Choroid plexus epithelial cell (primary cell): ENCODE measurements around the gene MYH10.

Experiments used
- DNase-seq: peaks from one replicate; pipeline ENCODE4 v3.0.0-alpha.2; 2010; ENCODE audit warnings: low read depth
- H3K4me3 ChIP-seq: 2 replicates; pipeline ENCODE4 v1.5.1; 2011; ENCODE audit warnings: low read depth, mild to moderate bottlenecking, control low read depth, low read length, moderate library complexity
- CTCF ChIP-seq: conservative IDR thresholded peaks from 2 replicates; pipeline ENCODE4 v1.5.1; 2011; ENCODE audit warnings: low read depth, mild to moderate bottlenecking, control low read depth, inconsistent platforms, low read length, moderate library complexity

Gene MYH10

GRCh38 chr17:8599351-8600011 lies 31.0 kb downstream of the MYH10 start:
- no peak overlapping the region for H3K4me3 ChIP-seq
- no peak for TF ChIP-seq CTCF
- DNase-seq = no peak

GRCh38 chr17:8598913-8599312 lies 31.6 kb downstream of the MYH10 start:
- DNase-seq = no peak
- TF ChIP-seq CTCF = no peak
- no peak overlapping the region for H3K4me3 ChIP-seq

GRCh38 chr17:8593830-8594229 lies 36.7 kb downstream of the MYH10 start:
- no peak for TF ChIP-seq CTCF
- no peak overlapping the region for H3K4me3 ChIP-seq
- no peak for DNase-seq

GRCh38 chr17:8593276-8593675 lies 37.2 kb downstream of the MYH10 start:
- no peak for TF ChIP-seq CTCF
- no peak overlapping the region for H3K4me3 ChIP-seq
- no peak for DNase-seq

- DNase-seq = no peak
- TF ChIP-seq CTCF = no peak
- H3K4me3 ChIP-seq = no peak overlapping the region
These were observed 41.5 kb downstream of the MYH10 start for GRCh38 chr17:8588877-8589554.

GRCh38 chr17:8586766-8587165 lies 43.8 kb downstream of the MYH10 start:
- DNase-seq = no peak
- H3K4me3 ChIP-seq = no peak overlapping the region
- no peak for TF ChIP-seq CTCF

GRCh38 chr17:8585911-8586310 lies 44.6 kb downstream of the MYH10 start:
- DNase-seq = no peak
- H3K4me3 ChIP-seq = no peak overlapping the region
- TF ChIP-seq CTCF = no peak
